Upper lobe of left lung (tissue), 4 donors: Measurements from ENCODE around the gene TCF21.
A peak's percentile ranks its signal among the peaks of the same experiment; 100 is the strongest.

Source experiments
- CTCF ChIP-seq, 6 experiments: fragments of 450-650 bp in 4 of 6; fragments of 200-600 bp in 2 of 6; sonication (generic) in 2 of 6; IDR thresholded peaks; one replicate each; pipeline ENCODE4 v1.5.1; 2016 to 2019; ENCODE audit warnings: antibody characterized with exemption in 6 of 6
- EP300 ChIP-seq, 4 donors: sonication (generic); formaldehyde crosslinking; IDR thresholded peaks; one replicate each; pipeline ENCODE4 v1.5.1; 2017; ENCODE audit warnings: antibody characterized with exemption in 4 of 4, control low read depth in 2 of 4
- POLR2A ChIP-seq, 4 donors: fragments of 450-650 bp; IDR thresholded peaks; one replicate each; pipeline ENCODE4 v1.5.1; 2016 to 2017; ENCODE audit warnings: antibody characterized with exemption in 4 of 4, mild to moderate bottlenecking in 2 of 4
- POLR2AphosphoS5 ChIP-seq, 2 donors: sonication (generic); formaldehyde crosslinking; IDR thresholded peaks; one replicate each; pipeline ENCODE4 v1.5.1; 2017; ENCODE audit warnings: antibody characterized with exemption in 2 of 2

GRCh38 chr6:133888929-133889556 lies at the start of gene TCF21:
- TF ChIP-seq CTCF (IDR thresholded peaks at IDR 0.05) (no peak), POLR2A (IDR thresholded peaks at IDR 0.05) (peak in 2 of 4 donors; percentile 56 to 60), POLR2AphosphoS5 (IDR thresholded peaks at IDR 0.05) (peak; percentile 49 to 63), EP300 (IDR thresholded peaks at IDR 0.05) (no peak)
